ENCODE measurements around the gene BTK.

Gene BTK

GRCh38 chrX:101407167-101407747, 21.3 kb upstream of the BTK start:
- no peak for TF ChIP-seq CTCF (conservative IDR thresholded peaks at IDR 0.05)

GRCh38 chrX:101399825-101400224, 13.8 kb upstream of the BTK start:
- H3K27ac ChIP-seq: no peak overlapping the region
- TF ChIP-seq CTCF (conservative IDR thresholded peaks at IDR 0.05): no peak

More at GRCh38 chrX:101407167-101407747, 21.3 kb upstream of the BTK start:
- peak overlapping the region; percentile 55 for H3K27ac ChIP-seq

GRCh38 chrX:101398694-101399093, 12.7 kb upstream of the BTK start:
- no peak for TF ChIP-seq CTCF (conservative IDR thresholded peaks at IDR 0.05)
- no peak overlapping the region for H3K27ac ChIP-seq

- H3K27ac ChIP-seq: no peak overlapping the region
- no peak for TF ChIP-seq CTCF (conservative IDR thresholded peaks at IDR 0.05)
These were observed 11.8 kb upstream of the BTK start for GRCh38 chrX:101397779-101398178.

- TF ChIP-seq CTCF (conservative IDR thresholded peaks at IDR 0.05): no peak
- no peak overlapping the region for H3K27ac ChIP-seq
These were observed 9.8 kb upstream of the BTK start for GRCh38 chrX:101395789-101396188.

GRCh38 chrX:101394372-101394771, 8.4 kb upstream of the BTK start:
- no peak overlapping the region for H3K27ac ChIP-seq
- no peak for TF ChIP-seq CTCF (conservative IDR thresholded peaks at IDR 0.05)

- H3K27ac ChIP-seq: no peak overlapping the region
- no peak for TF ChIP-seq CTCF (conservative IDR thresholded peaks at IDR 0.05)
These were observed 7.7 kb upstream of the BTK start for GRCh38 chrX:101393530-101394305.

Data from VCaP (cell line).